ENCODE data around the gene SLIT1. TPM values are rescaled to one million over a fixed set of nuclear protein-coding genes. Genes with fewer than 3 reads are reported as not detected.
"Not testable (repeated sequence)": the region's sequence is repeated elsewhere in the genome, so short reads cannot be mapped to it uniquely, and the experiment has no call there.

The SLIT1 gene
- total RNA-seq, 1 donor from 2014 or later, result 0.16 TPM

DNA sequence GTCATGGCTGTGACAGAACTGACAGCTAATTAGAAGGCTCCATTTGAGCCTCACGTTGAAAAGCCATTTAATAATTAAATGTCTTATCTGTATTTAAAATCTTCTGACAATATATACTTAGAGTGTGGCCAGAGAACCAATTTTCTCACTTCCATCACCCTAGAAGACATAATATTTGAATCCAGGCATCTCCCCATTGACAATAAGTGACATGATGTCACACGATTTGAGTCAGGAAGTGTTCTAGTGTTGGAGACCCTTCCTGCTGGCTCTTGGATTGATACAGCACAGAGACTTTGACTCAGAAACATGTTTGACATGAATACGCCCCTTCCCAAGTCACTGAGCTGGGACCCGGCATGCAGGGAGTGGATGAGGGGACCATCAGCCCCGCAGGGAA lies 85.9 kb downstream of the SLIT1 start:
- intact Hi-C loops (cut with DNase I), result no loop called here
- no peak for ATAC-seq (ENCODE audit: poor library complexity)
- DNase-seq, result no peak

GRCh38 chr10:97099089-97099488 lies 86.7 kb downstream of the SLIT1 start:
- intact Hi-C loops (cut with DNase I), result no loop called here
- no peak for ATAC-seq (ENCODE audit: poor library complexity)

GRCh38 chr10:97097084-97097433 lies 88.7 kb downstream of the SLIT1 start:
- no peak for ATAC-seq (ENCODE audit: poor library complexity)
- no peak for DNase-seq
- intact Hi-C loops (cut with DNase I), result no loop called here

More at GRCh38 chr10:97099089-97099488, 86.7 kb downstream of the SLIT1 start:
- no peak for DNase-seq

DNA sequence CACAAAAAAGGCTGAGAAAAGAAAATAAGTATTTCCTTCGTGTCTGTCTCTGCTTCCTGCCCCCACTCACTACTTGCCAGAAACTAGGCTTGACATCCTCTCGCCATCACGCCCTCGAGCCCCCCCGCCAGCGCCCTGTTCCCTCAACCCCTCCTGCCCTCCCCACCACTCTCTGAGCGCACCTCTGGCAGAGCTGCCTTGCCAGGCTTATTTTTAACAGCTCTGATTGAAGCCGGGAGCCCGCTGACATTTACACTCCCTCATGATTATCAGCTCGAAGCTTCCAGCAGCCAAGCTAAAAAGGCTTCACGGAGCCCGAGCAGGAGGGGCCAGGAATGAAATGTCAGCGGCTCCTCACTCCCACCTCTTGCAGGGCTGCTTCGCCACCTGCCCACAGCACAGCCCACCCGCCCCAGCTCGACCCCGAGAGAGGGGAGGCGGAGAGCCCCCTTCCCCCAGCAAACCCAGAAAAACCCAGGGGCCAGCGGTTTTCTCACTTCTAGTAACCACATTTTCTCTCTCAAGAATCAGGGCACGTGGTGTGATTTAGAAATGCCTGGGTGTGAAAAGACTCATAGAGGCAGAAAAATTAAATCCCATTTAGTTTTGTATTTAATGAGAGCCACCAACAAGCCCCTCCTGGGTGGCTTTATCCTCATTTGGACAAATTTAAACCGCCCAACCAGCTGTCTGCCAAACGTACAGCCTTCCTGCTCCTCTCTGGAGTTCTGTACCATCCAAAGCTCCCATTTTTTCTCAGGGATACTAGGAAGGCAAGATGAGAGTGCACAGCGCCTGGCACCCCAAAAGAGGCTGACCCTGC lies 89.3 kb downstream of the SLIT1 start:
- DNase-seq (peak; percentile 85), ATAC-seq (ENCODE audit: poor library complexity) (peak; percentile 98)
- intact Hi-C loops (cut with DNase I), result no loop called here

- DNase-seq (no peak), ATAC-seq (ENCODE audit: poor library complexity) (peak; percentile 17)
- intact Hi-C loops (cut with DNase I), result no loop called here
These were observed 90.0 kb downstream of the SLIT1 start for GRCh38 chr10:97095701-97096260.

GRCh38 chr10:97090644-97091043 lies 95.1 kb downstream of the SLIT1 start:
- intact Hi-C loops (cut with DNase I), result no loop called here
- DNase-seq (no peak), ATAC-seq (ENCODE audit: poor library complexity) (no peak)

GRCh38 chr10:97090035-97090434 lies 95.7 kb downstream of the SLIT1 start:
- intact Hi-C loops (cut with DNase I), result no loop called here
- DNase-seq (no peak), ATAC-seq (ENCODE audit: poor library complexity) (no peak)

DNA sequence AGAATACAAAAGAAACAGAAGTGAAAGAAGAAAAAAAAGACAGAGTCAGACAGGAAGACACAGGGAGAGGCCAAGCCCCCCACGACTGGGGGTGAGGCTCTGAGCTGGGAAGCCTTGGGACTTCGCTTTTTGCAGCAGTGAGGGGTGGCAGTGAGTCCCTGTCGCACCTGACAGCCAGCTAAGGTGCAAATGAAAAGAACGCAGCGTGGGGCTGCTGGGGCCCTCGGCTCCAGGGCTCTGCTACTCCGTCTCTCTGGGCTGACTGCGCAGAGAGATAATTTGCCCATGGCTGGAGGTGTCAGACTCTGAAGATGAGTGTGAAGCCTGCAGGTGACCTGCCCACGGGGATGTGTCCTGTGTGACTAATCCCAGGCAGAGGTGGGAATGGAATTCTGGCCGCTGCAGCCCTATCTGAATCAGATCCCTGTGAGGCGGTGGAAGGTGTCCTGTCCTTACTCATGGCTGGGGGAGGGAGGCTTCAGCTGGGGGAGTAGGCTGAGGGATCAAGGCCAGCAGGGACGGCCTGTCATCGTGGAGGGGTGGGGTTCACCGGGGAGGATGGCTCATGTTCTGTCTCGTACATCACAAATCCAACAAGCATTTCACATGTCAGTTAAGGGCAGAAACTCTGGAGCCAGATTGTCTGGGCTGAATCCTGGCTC lies 96.4 kb downstream of the SLIT1 start:
- ATAC-seq (ENCODE audit: poor library complexity) (no peak), DNase-seq (no peak)
- intact Hi-C loops (cut with DNase I), result no loop called here

- ATAC-seq (ENCODE audit: poor library complexity) (no peak), DNase-seq (no peak)
- intact Hi-C loops (cut with DNase I), result no loop called here
These were observed 98.5 kb downstream of the SLIT1 start for GRCh38 chr10:97087296-97087695.

- ATAC-seq (ENCODE audit: poor library complexity) (no peak), DNase-seq (no peak)
- intact Hi-C loops (cut with DNase I), result no loop called here
These were observed 99.2 kb downstream of the SLIT1 start for GRCh38 chr10:97086530-97086929.

- intact Hi-C loops (cut with DNase I), result no loop called here
These were observed 102.4 kb downstream of the SLIT1 start for GRCh38 chr10:97083228-97083829.

GRCh38 chr10:97082575-97082974 lies 103.2 kb downstream of the SLIT1 start:
- DNase-seq; ATAC-seq (ENCODE audit: poor library complexity); intact Hi-C loops (cut with DNase I): not testable (repeated sequence)

More at GRCh38 chr10:97083228-97083829, 102.4 kb downstream of the SLIT1 start:
- no peak for ATAC-seq (ENCODE audit: poor library complexity)
- DNase-seq, result no peak

DNA sequence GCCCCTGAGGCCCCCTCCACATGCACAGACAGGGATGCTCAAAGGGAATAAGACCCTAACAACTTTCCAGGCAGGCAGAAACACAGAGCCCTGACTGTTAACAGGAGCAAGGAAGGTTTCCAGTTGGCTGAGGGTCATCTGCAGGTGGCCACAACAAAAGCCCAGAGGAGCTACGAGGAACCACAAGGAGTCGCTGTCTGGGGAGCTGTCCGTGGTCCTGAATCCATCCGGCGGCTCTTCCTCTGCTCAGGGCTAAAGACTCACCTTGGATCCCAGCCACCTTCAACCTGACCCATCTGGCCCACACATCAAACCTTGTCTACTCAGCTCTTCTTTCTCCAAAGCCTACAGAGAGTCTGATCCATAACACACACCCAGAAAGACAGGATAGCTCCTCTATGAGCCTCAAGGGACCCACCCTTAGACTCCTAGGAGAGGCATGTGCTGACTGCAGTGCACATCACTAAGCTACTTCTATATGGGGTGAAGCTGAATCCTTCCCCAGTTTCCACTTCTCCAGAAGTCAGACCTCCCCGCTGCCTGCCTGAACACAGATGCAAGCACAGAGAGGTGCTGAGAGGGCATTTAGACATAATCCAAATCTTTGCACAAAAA lies 104.0 kb downstream of the SLIT1 start:
- DNase-seq, result no peak
- peak; percentile 68 for ATAC-seq (ENCODE audit: poor library complexity)
- intact Hi-C loops (cut with DNase I), result no loop called here

GRCh38 chr10:97080051-97080776 lies 105.5 kb downstream of the SLIT1 start:
- intact Hi-C loops (cut with DNase I), result no loop called here
- ATAC-seq (ENCODE audit: poor library complexity), result no peak
- no peak for DNase-seq

DNA sequence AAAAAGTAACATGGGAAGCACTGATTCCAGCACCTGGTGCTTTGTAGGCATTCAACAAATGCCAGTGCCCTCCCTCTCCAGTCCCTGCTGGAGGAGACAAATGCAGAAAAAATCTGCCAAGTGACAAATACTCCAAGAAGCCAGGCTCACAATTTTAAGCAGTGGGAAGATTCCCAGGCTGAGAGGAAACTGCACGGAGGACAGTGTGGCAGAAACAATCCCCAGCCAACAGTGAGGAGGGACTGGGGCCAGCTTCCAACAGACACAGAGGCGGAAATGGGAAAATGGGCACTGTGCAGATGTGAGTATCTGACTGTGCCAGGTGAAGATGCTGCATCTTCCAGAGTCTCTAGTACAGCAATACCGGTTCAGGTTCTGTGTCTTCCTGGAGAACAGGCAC lies 106.3 kb downstream of the SLIT1 start:
- no peak for DNase-seq
- no peak for ATAC-seq (ENCODE audit: poor library complexity)
- intact Hi-C loops (cut with DNase I), result no loop called here

- DNase-seq (no peak), ATAC-seq (ENCODE audit: poor library complexity) (no peak)
- intact Hi-C loops (cut with DNase I), result no loop called here
These were observed 106.8 kb downstream of the SLIT1 start for GRCh38 chr10:97078938-97079445.

DNA sequence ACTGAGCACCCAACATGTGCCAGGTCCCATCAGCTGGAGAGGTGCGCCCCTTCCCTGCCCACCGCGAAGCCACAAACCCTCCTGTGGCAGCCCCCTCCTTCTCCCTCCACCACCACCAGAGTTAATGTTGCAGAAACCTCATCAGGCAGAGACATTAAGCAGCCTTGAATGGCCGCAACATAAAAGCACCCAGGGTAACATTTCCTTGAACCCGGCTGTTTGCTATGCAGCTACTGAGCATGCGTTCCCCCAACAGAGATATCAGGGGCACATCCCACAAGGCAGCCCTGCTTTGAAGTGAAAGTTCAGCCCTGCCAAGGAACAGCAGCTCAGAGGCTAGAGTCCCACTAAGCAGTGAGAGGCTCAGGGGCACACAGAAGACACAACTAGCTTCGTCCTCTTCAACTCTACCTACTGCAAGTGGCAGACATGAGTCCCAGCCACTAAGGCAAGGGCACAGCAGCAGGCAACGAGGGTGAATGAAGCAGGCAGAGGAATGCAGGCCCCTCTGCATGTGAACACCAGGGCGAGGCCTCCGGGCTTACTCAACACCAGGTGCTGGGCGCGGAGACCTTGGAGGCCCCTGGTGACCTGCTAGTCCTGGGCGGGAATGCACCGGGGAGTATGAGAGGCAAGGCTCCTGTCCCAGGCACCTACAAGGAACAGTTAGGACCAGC lies 107.4 kb downstream of the SLIT1 start:
- intact Hi-C loops (cut with DNase I), result no loop called here
- DNase-seq (no peak), ATAC-seq (ENCODE audit: poor library complexity) (no peak)

- intact Hi-C loops (cut with DNase I), result no loop called here
- DNase-seq (no peak), ATAC-seq (ENCODE audit: poor library complexity) (no peak)
These were observed 109.0 kb downstream of the SLIT1 start for GRCh38 chr10:97076781-97077180.
